ENCODE measurements around the gene CD209.

- TF ChIP-seq, protein P1, sequence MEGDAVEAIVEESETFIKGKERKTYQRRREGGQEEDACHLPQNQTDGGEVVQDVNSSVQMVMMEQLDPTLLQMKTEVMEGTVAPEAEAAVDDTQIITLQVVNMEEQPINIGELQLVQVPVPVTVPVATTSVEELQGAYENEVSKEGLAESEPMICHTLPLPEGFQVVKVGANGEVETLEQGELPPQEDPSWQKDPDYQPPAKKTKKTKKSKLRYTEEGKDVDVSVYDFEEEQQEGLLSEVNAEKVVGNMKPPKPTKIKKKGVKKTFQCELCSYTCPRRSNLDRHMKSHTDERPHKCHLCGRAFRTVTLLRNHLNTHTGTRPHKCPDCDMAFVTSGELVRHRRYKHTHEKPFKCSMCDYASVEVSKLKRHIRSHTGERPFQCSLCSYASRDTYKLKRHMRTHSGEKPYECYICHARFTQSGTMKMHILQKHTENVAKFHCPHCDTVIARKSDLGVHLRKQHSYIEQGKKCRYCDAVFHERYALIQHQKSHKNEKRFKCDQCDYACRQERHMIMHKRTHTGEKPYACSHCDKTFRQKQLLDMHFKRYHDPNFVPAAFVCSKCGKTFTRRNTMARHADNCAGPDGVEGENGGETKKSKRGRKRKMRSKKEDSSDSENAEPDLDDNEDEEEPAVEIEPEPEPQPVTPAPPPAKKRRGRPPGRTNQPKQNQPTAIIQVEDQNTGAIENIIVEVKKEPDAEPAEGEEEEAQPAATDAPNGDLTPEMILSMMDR (conservative IDR thresholded peaks at IDR 0.05; ENCODE audit: low read depth, low read length): no peak
- no peak for TF ChIP-seq EZH2 (IDR thresholded peaks at IDR 0.05; ENCODE audit: low read length, unreplicated experiment)
These were observed 8.1 kb downstream of the CD209 start for GRCh38 chr19:7739211-7739755.
